Thymus (tissue), 11 donors: Measurements from ENCODE around the gene SDHAF4. TPM values are rescaled to one million over a fixed set of nuclear protein-coding genes. Genes with fewer than 3 reads are reported as not detected.

Experiments
- DNase-seq, 9 donors: peaks; one replicate each; pipeline ENCODE4 v3.0.0-alpha.2; 2013; ENCODE audit warnings: low spot score in 9 of 9, low read depth in 6 of 9, missing footprints in 1 of 9
- H3K27ac ChIP-seq, 2 donors: one replicate each; pipeline ENCODE4 v1.5.1; 2013; ENCODE audit warnings: control low read depth in 1 of 2, low read depth in 1 of 2, low read length in 1 of 2, mild to moderate bottlenecking in 1 of 2, moderate library complexity in 1 of 2
- H3K27me3 ChIP-seq, 2 donors: one replicate each; pipeline ENCODE4 v1.5.1; 2013; ENCODE audit warnings: low read length in 1 of 2; ENCODE audit not compliant: control insufficient read depth in 2 of 2, insufficient read depth in 1 of 2
- H3K36me3 ChIP-seq, 2 donors: one replicate each; pipeline ENCODE4 v1.5.1; 2013; ENCODE audit warnings: low read length in 1 of 2, mild to moderate bottlenecking in 1 of 2, moderate library complexity in 1 of 2; ENCODE audit not compliant: control insufficient read depth in 2 of 2, insufficient read depth in 2 of 2
- H3K4me1 ChIP-seq, 2 donors: one replicate each; pipeline ENCODE4 v1.5.1; 2013; ENCODE audit warnings: low read length in 2 of 2; ENCODE audit not compliant: control insufficient read depth in 2 of 2, insufficient read depth in 2 of 2
- H3K4me3 ChIP-seq, 2 donors: one replicate each; pipeline ENCODE4 v1.5.1; 2013; ENCODE audit warnings: low read length in 2 of 2, control low read depth in 1 of 2, mild to moderate bottlenecking in 1 of 2
- H3K9me3 ChIP-seq, 2 donors: one replicate each; pipeline ENCODE4 v1.5.1; 2013; ENCODE audit warnings: low read length in 1 of 2, mild to moderate bottlenecking in 1 of 2; ENCODE audit not compliant: control insufficient read depth in 2 of 2, insufficient read depth in 1 of 2
- WGBS: extraction: QIAGEN DNeasy Blood & Tissue Kit; methylation state at CpG from one replicate; pipeline ENCODE4 v1.1.7; 2013; 5-methylcytosine and 5-hydroxymethylcytosine counted together
- polyA plus RNA-seq: library from polyadenylated mRNA; stranded (reverse); fragments of 200-250 nt; gene quantifications from one replicate; pipeline ENCODE4 v1.2.3, GENCODE V29; 2013
- total RNA-seq: library from RNA; stranded (reverse); fragments of 120-200 nt; gene quantifications from one replicate; pipeline ENCODE4 v1.2.4, GENCODE V29; 2013
- donor health status: healthy.

SDHAF4 gene
- total and polyA plus RNA-seq, 2 donors: 14.9 to 16.3 TPM

GRCh38 chr6:70636596-70636995 is 69.9 kb downstream of the SDHAF4 start:
- Histone ChIP-seq H3K4me1 (no peaks in the 10 kb centered on the region), H3K27me3 (no peaks in the 10 kb centered on the region), H3K27ac (no peak overlapping the region), H3K9me3 (no peaks in the 10 kb centered on the region), H3K4me3 (no peak overlapping the region), H3K36me3 (no peaks in the 10 kb centered on the region)
- 99% methylated on average over 8 of the region's 8 CpGs for WGBS
- DNase-seq: no peak

GRCh38 chr6:70638468-70638867 is 71.7 kb downstream of the SDHAF4 start:
- H3K9me3 ChIP-seq: no peaks in the 10 kb centered on the region
- no peaks in the 10 kb centered on the region for H3K27me3 ChIP-seq
- no peak overlapping the region for H3K27ac ChIP-seq
- no peak overlapping the region for H3K4me3 ChIP-seq
- 94% methylated on average over 1 of the region's 1 CpG for WGBS
- no peak for DNase-seq
- H3K36me3 ChIP-seq: no peaks in the 10 kb centered on the region
- no peaks in the 10 kb centered on the region for H3K4me1 ChIP-seq

Other genes starting within 250 kb of the SDHAF4 start
- 11.1 TPM for gene FAM135A, start 153.4 kb upstream of the SDHAF4 start, total RNA-seq
- 16.0 TPM for gene FAM135A, start 153.4 kb upstream of the SDHAF4 start, polyA plus RNA-seq
- 21.3 TPM for gene SMAP1, start 101.0 kb downstream of the SDHAF4 start, total RNA-seq
- 27.4 TPM for gene SMAP1, start 101.0 kb downstream of the SDHAF4 start, polyA plus RNA-seq